ENCODE measurements around the gene NSD2. TPM values are rescaled to one million over a fixed set of nuclear protein-coding genes. Genes with fewer than 3 reads are reported as not detected.

The NSD2 gene
- total RNA-seq, 4 donors from 2014 or later, result 25.3 to 46.7 (median 27.4) TPM

GRCh38 chr4:1868912-1869311, 2.3 kb upstream of the NSD2 start:
- H3K27me3 ChIP-seq, result no peaks in the 10 kb centered on the region
- no peak overlapping the region for H3K27ac ChIP-seq
- WGBS, result 97% methylated on average over 3 of the region's 3 CpGs
- peaks cover 21% of the 10 kb centered on the region for H3K4me1 ChIP-seq
- DNase-seq (ENCODE audit: low spot score in 2 of 2), result no peak
- no peak overlapping the region for H3K4me3 ChIP-seq
- H3K36me3 ChIP-seq, result no peaks in the 10 kb centered on the region
- H3K9me3 ChIP-seq, result no peaks in the 10 kb centered on the region
- no peak for TF ChIP-seq CTCF (IDR thresholded peaks at IDR 0.05)
- TF ChIP-seq POLR2A (IDR thresholded peaks at IDR 0.05), result no peak
- TF ChIP-seq EP300 (IDR thresholded peaks at IDR 0.05), result no peak
- TF ChIP-seq POLR2AphosphoS5 (IDR thresholded peaks at IDR 0.05), result no peak

GRCh38 chr4:1869530-1870327, 1.5 kb upstream of the NSD2 start:
- Histone ChIP-seq H3K4me1 (peaks cover 21% of the 10 kb centered on the region), H3K36me3 (no peaks in the 10 kb centered on the region), H3K27me3 (no peaks in the 10 kb centered on the region), H3K27ac (peak overlapping the region; percentile 97), H3K4me3 (peak overlapping the region; percentile 89), H3K9me3 (no peaks in the 10 kb centered on the region)
- WGBS, result 66% methylated on average over 13 of the region's 19 CpGs
- peak in 1 of 2 donors; percentile 75 for DNase-seq (ENCODE audit: low spot score in 2 of 2)
- no peak for TF ChIP-seq CTCF (IDR thresholded peaks at IDR 0.05)
- no peak for TF ChIP-seq POLR2AphosphoS5 (IDR thresholded peaks at IDR 0.05)
- TF ChIP-seq EP300 (IDR thresholded peaks at IDR 0.05), result no peak
- TF ChIP-seq POLR2A (IDR thresholded peaks at IDR 0.05), result no peak

GRCh38 chr4:1870328-1870577, 940 bp upstream of the NSD2 start:
- H3K27ac ChIP-seq, result peak overlapping the region; percentile 97

GRCh38 chr4:1871471-1872021, 353 bp downstream of the NSD2 start:
- Histone ChIP-seq H3K27ac (peak overlapping the region; percentile 75), H3K4me1 (peaks cover 21% of the 10 kb centered on the region), H3K9me3 (no peaks in the 10 kb centered on the region), H3K4me3 (peak overlapping the region; percentile 91), H3K36me3 (no peaks in the 10 kb centered on the region), H3K27me3 (no peaks in the 10 kb centered on the region)
- peak in 1 of 2 donors; percentile 76 for DNase-seq (ENCODE audit: low spot score in 2 of 2)
- no CpG with 5 or more reads among the region's 79 CpGs for WGBS
- TF ChIP-seq POLR2AphosphoS5 (IDR thresholded peaks at IDR 0.05), result no peak
- TF ChIP-seq EP300 (IDR thresholded peaks at IDR 0.05), result no peak
- no peak for TF ChIP-seq POLR2A (IDR thresholded peaks at IDR 0.05)
- TF ChIP-seq CTCF (IDR thresholded peaks at IDR 0.05), result no peak

More at GRCh38 chr4:1870328-1870577, 940 bp upstream of the NSD2 start:
- peak overlapping the region; percentile 89 for H3K4me3 ChIP-seq
- H3K4me1 ChIP-seq, result peaks cover 21% of the 10 kb centered on the region
- H3K9me3 ChIP-seq, result no peaks in the 10 kb centered on the region
- peak; percentile 92 to 96 for DNase-seq (ENCODE audit: low spot score in 2 of 2)
- no peaks in the 10 kb centered on the region for H3K27me3 ChIP-seq
- no peaks in the 10 kb centered on the region for H3K36me3 ChIP-seq
- WGBS, result no CpG with 5 or more reads among the region's 22 CpGs
- TF ChIP-seq POLR2A (IDR thresholded peaks at IDR 0.05), result no peak
- TF ChIP-seq CTCF (IDR thresholded peaks at IDR 0.05), result no peak
- no peak for TF ChIP-seq EP300 (IDR thresholded peaks at IDR 0.05)
- no peak for TF ChIP-seq POLR2AphosphoS5 (IDR thresholded peaks at IDR 0.05)

- WGBS, result 42% methylated on average over 3 of the region's 3 CpGs
- H3K27ac ChIP-seq, result no peak overlapping the region
- DNase-seq (ENCODE audit: low spot score in 2 of 2), result no peak
- no peak overlapping the region for H3K4me3 ChIP-seq
- H3K36me3 ChIP-seq, result no peaks in the 10 kb centered on the region
- H3K4me1 ChIP-seq, result peaks cover 21% of the 10 kb centered on the region
- no peak for TF ChIP-seq EP300 (IDR thresholded peaks at IDR 0.05)
- no peak for TF ChIP-seq CTCF (IDR thresholded peaks at IDR 0.05)
- no peak for TF ChIP-seq POLR2AphosphoS5 (IDR thresholded peaks at IDR 0.05)
- TF ChIP-seq POLR2A (IDR thresholded peaks at IDR 0.05), result no peak
- H3K9me3 ChIP-seq, result no peaks in the 10 kb centered on the region
- H3K27me3 ChIP-seq, result no peaks in the 10 kb centered on the region
Observed at GRCh38 chr4:1872870-1873269, 1.7 kb downstream of the NSD2 start.

Measured in suprapubic skin (tissue), 4 donors.